Heart left ventricle (tissue), 16 donors: ENCODE results near the gene EIF4E1B. TPM values are rescaled to one million over a fixed set of nuclear protein-coding genes. Genes with fewer than 3 reads are reported as not detected.
A peak's percentile ranks its signal among the peaks of the same experiment; 100 is the strongest.

Experiments
- ATAC-seq, 4 donors: fragments of 200-7000 bp; cut with Tn5 transposase; one replicate each; pipeline ENCODE4 v1.9.1; 2020 to 2022; ENCODE audit warnings: moderate library complexity in 4 of 4, mild to moderate bottlenecking in 3 of 4, moderate number of reproducible peaks in 1 of 4
- DNase-seq, 5 donors: peaks; one replicate each; pipeline ENCODE4 v3.0.0-alpha.2; 2020
- H3K27ac ChIP-seq, 12 donors: fragments of 200-600 bp; sonication (generic) in 4 of 12; one replicate each; pipeline versions ENCODE4 v1.5.0 to v1.8.0; 2016 to 2022; ENCODE audit warnings: mild to moderate bottlenecking in 2 of 12
- H3K27me3 ChIP-seq, 9 donors: fragments of 200-600 bp; sonication (generic) in 2 of 9; one replicate each; pipeline versions ENCODE4 v1.5.1 to v1.8.0; 2016 to 2022; ENCODE audit warnings: mild to moderate bottlenecking in 3 of 9
- H3K36me3 ChIP-seq, 9 donors: fragments of 200-600 bp; sonication (generic) in 2 of 9; one replicate each; pipeline versions ENCODE4 v1.5.0 to v1.8.0; 2018 to 2022; ENCODE audit warnings: mild to moderate bottlenecking in 2 of 9
- H3K4me1 ChIP-seq, 12 donors: fragments of 200-600 bp; sonication (generic) in 4 of 12; one replicate each; pipeline versions ENCODE4 v1.5.0 to v1.8.0; 2016 to 2022; ENCODE audit warnings: mild to moderate bottlenecking in 3 of 12
- H3K4me3 ChIP-seq, 12 donors: fragments of 200-600 bp; sonication (generic) in 4 of 12; one replicate each; pipeline versions ENCODE4 v1.5.0 to v1.8.0; 2017 to 2022; ENCODE audit warnings: mild to moderate bottlenecking in 9 of 12, moderate library complexity in 4 of 12
- H3K9me3 ChIP-seq, 12 donors: fragments of 200-600 bp; sonication (generic) in 4 of 12; one replicate each; pipeline versions ENCODE4 v1.5.0 to v1.8.0; 2016 to 2022; ENCODE audit warnings: mild to moderate bottlenecking in 1 of 12
- POLR2A ChIP-seq, 2 donors: fragments of 450-650 bp; IDR thresholded peaks; one replicate each; pipeline ENCODE4 v1.6.1; 2017; ENCODE audit warnings: antibody characterized with exemption in 2 of 2, mild to moderate bottlenecking in 2 of 2, moderate library complexity in 2 of 2
- WGBS, 4 donors: extraction: QIAGEN DNeasy Blood & Tissue Kit in 2 of 4; methylation state at CpG; one replicate each; pipeline versions ENCODE4 v1.1.5 to v1.1.7; 2013 to 2018; 5-methylcytosine and 5-hydroxymethylcytosine counted together
- intact Hi-C, 10 donors: fragments of 100-400 bp; cut with DNase I; formaldehyde crosslinking; loops; one replicate each; pipeline versions ENCODE4 v1.11.1 to v1.14.2; 2022
- polyA plus RNA-seq, 2 donors: library from polyadenylated mRNA; stranded (reverse); fragments of 200-250 nt; gene quantifications; one replicate each; pipeline ENCODE4 v1.2.3, GENCODE V29; 2013
- total RNA-seq, 9 donors: library from RNA; depleted of rRNA in 2 of 9; stranded (reverse); fragments of >200 nt in 2 of 9; fragmentation: NEBNext Ultra II Directional in 3 of 9; extraction: Animal tissue kit (Norgen Biotek cat#: 25700) in 3 of 9; gene quantifications; one replicate each; pipeline versions ENCODE4 v1.1.0 to v1.2.4, GENCODE V29; 2016 to 2023
- TF ChIP-seq, protein P1 (sequence below), 12 donors: fragments of 200-600 bp; sonication (generic) in 4 of 12; IDR thresholded peaks; one replicate each; pipeline versions ENCODE4 v1.5.0 to v1.8.0; 2018 to 2022; ENCODE audit warnings: antibody characterized with exemption in 12 of 12, mild to moderate bottlenecking in 5 of 12
- donor health status: ischemic (EF 13 %, LVEDD 7.1; RV severe dilation, severe dysfunction).
- donor health status: healthy with polysubstance abuse.
- donor health status: DM: no; HTN: yes; CAD: no.
- donor health status: DM: no; HTN: no; CAD: no.
- donor health status: ischemic (EF 25% LVEDD 6.9; RV normal size, moderate dysfunction).
- donor health status: ischemic (EF 25% LVEDD 5.7; RV mildly dilated, moderate dysfunction).
- donor health status: healthy.
- donor health status: DM: yes; HTN: yes; CAD: no.
- donor health status: ischemic (EF 35%, LVEDD 5.7; RV mildly dilated, moderate dysfunction).
- donor health status: nonischemic (EF 11% LVEDD 7.7; RV severe dilation, severe dysfunction).
- donor health status: DM: yes; HTN: yes; CAD: no.
- donor health status: PGD.
- donor health status: ischemic (EF 29% LVEDD 5.4; RV normal size, mild dysfunction).
- donor health status: nonischemic (EF 23%, LVEDD 6.1; RV moderate dilation, normal function).

Gene EIF4E1B
- total and polyA plus RNA-seq, 11 donors: not detected

DNA sequence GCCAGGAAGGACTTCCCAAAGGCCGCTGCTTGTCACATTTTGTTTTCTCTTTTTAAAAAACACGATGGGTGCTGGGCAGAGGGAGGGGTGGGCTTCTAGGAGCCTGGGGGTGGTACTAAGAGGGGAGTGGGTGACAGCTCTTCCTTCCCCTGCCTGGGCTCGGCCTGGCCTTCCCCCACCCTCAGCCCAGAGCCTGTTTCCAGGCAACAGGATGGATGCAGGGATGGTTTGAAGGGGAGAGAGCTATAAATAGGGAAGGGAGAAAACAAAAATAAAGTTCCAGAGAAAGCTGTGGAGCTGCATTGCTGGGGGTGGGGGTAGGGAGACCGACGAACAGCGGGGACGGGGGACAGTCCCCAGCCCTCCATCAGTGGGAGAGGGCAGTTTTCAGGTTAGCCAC lies 14.0 kb upstream of the EIF4E1B start:
- peaks cover 0 to 26% (median 10%) of the 10 kb centered on the region in 12 donors for H3K4me1 ChIP-seq
- H3K27ac ChIP-seq: no peak overlapping the region
- no peak for TF ChIP-seq POLR2A (IDR thresholded peaks at IDR 0.05)
- TF ChIP-seq, protein P1, sequence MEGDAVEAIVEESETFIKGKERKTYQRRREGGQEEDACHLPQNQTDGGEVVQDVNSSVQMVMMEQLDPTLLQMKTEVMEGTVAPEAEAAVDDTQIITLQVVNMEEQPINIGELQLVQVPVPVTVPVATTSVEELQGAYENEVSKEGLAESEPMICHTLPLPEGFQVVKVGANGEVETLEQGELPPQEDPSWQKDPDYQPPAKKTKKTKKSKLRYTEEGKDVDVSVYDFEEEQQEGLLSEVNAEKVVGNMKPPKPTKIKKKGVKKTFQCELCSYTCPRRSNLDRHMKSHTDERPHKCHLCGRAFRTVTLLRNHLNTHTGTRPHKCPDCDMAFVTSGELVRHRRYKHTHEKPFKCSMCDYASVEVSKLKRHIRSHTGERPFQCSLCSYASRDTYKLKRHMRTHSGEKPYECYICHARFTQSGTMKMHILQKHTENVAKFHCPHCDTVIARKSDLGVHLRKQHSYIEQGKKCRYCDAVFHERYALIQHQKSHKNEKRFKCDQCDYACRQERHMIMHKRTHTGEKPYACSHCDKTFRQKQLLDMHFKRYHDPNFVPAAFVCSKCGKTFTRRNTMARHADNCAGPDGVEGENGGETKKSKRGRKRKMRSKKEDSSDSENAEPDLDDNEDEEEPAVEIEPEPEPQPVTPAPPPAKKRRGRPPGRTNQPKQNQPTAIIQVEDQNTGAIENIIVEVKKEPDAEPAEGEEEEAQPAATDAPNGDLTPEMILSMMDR (IDR thresholded peaks at IDR 0.05): no peak
- ATAC-seq: no peak
- no peaks in the 10 kb centered on the region for H3K9me3 ChIP-seq
- DNase-seq: no peak
- no peaks in the 10 kb centered on the region for H3K36me3 ChIP-seq
- intact Hi-C loops: no loop called here
- 29 to 53% (median 39%) methylated on average over 7 of the region's 7 CpGs for WGBS, 4 donors
- no peak overlapping the region for H3K4me3 ChIP-seq
- H3K27me3 ChIP-seq: peaks cover 27 to 78% (median 47%) of the 10 kb centered on the region in 9 donors

GRCh38 chr5:176618783-176619182 lies 11.7 kb upstream of the EIF4E1B start:
- DNase-seq: no peak
- no peak overlapping the region for H3K27ac ChIP-seq
- 27 to 35% (median 32%) methylated on average over 17 to 19 of the region's 19 CpGs for WGBS, 4 donors
- intact Hi-C loops: no loop called here
- peak overlapping the region in 1 of 12 donors; percentile 12 for H3K4me3 ChIP-seq
- ATAC-seq: no peak
- TF ChIP-seq POLR2A (IDR thresholded peaks at IDR 0.05): no peak
- TF ChIP-seq, protein P1 (IDR thresholded peaks at IDR 0.05): no peak
- H3K36me3 ChIP-seq: no peaks in the 10 kb centered on the region
- H3K9me3 ChIP-seq: no peaks in the 10 kb centered on the region
- peaks cover 0 to 30% (median 11%) of the 10 kb centered on the region in 12 donors for H3K4me1 ChIP-seq
- H3K27me3 ChIP-seq: peaks cover 30 to 87% (median 53%) of the 10 kb centered on the region in 9 donors

DNA sequence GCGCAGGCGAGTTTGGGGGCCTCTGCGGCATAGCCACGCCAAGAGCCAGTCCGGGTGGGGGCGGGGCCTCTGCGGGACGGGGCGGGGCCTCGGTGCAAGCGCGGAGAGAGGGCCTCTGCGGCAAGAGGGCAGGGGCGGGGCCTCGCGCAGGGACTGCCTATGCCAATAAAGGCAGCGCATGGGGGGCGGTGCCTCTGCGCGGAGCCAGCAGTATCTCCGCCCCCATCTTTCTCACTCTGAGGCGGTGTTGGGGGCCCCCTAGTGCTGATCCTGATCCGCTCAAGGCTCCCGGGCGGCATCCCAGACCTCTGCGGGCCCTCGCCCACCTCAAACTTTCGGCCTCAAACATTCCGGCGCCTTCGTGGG lies 11.3 kb upstream of the EIF4E1B start:
- H3K36me3 ChIP-seq: no peaks in the 10 kb centered on the region
- DNase-seq (peak in 4 of 5 donors; percentile 49 to 75 (median 66)), ATAC-seq (peak; percentile 37 to 78 (median 74))
- H3K9me3 ChIP-seq: no peaks in the 10 kb centered on the region
- no peak overlapping the region for H3K27ac ChIP-seq
- H3K27me3 ChIP-seq: peaks cover 30 to 91% (median 54%) of the 10 kb centered on the region in 9 donors
- peak overlapping the region in 1 of 12 donors; percentile 12 for H3K4me3 ChIP-seq
- no peak for TF ChIP-seq POLR2A (IDR thresholded peaks at IDR 0.05)
- TF ChIP-seq, protein P1 (IDR thresholded peaks at IDR 0.05): peak in 6 of 12 donors; percentile 8 to 32 (median 23)
- H3K4me1 ChIP-seq: peaks cover 0 to 30% (median 11%) of the 10 kb centered on the region in 12 donors
- WGBS, 4 donors: 2 to 7% (median 2%) methylated on average over 7 to 31 of the region's 31 CpGs
- intact Hi-C loops: no loop called here

GRCh38 chr5:176619569-176620332 lies 10.7 kb upstream of the EIF4E1B start:
- ATAC-seq: no peak
- H3K4me3 ChIP-seq: peak overlapping the region in 2 of 12 donors; percentile 12 to 17
- no peaks in the 10 kb centered on the region for H3K9me3 ChIP-seq
- peaks cover 30 to 94% (median 57%) of the 10 kb centered on the region in 9 donors for H3K27me3 ChIP-seq
- intact Hi-C loops: no loop called here
- TF ChIP-seq, protein P1 (IDR thresholded peaks at IDR 0.05): peak in 4 of 12 donors; percentile 0 to 4 (median 1)
- no peak for TF ChIP-seq POLR2A (IDR thresholded peaks at IDR 0.05)
- H3K27ac ChIP-seq: no peak overlapping the region
- H3K4me1 ChIP-seq: peaks cover 0 to 30% (median 11%) of the 10 kb centered on the region in 12 donors
- no peak for DNase-seq
- 8 to 14% (median 12%) methylated on average over 41 to 59 of the region's 59 CpGs for WGBS, 4 donors
- no peaks in the 10 kb centered on the region for H3K36me3 ChIP-seq
